ENCODE measurements around the gene SPNS3.
A peak's percentile ranks its signal among the peaks of the same experiment; 100 is the strongest.

Gene SPNS3

DNA sequence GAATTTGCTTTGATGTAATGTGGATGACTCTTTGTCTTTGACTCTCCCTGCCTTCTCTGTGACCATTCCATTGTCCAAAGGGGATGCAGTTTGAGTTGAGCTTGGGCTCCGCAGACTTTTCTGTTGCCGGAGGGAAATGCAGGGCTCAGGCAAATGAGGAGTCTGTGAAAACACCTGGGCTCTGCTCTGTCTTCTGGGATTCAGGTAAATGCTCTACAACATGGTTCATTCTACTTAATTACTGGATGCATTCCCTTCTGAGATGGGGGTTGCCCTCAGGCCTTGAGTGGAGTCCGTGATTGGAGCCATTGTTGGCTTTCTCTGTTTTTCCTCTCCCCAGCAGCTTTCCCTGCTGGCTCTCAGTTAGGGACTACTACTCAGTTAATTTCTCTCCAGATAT lies 38.5 kb downstream of the SPNS3 start:
- no peak for DNase-seq

- DNase-seq, result no peak
Measured at GRCh38 chr17:4474093-4474492, 40.4 kb downstream of the SPNS3 start.

GRCh38 chr17:4475001-4475400 lies 41.3 kb downstream of the SPNS3 start:
- no peak for DNase-seq

- DNase-seq, result no peak
Measured at GRCh38 chr17:4475463-4475862, 41.7 kb downstream of the SPNS3 start.

DNA sequence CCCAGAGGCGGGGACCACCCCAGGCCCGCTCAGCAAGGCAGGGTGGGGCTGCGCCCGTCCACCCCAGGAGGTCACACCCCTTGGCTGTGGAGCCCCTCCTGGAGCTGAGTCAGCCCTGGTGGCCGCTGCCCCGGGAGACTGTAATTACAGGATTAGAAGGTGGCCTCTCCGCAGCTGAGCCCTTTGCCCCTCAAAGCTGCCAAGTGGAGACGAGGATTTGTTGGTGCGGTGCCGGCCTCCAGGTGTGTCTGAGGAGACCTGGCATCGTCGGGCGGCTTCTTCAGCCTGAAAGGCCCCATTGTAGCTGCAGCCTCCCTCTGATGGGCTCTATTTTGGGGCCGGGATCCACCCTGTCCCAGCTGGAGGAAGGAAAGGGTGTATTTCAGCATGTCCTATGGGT lies 42.3 kb downstream of the SPNS3 start:
- DNase-seq, result no peak

DNA sequence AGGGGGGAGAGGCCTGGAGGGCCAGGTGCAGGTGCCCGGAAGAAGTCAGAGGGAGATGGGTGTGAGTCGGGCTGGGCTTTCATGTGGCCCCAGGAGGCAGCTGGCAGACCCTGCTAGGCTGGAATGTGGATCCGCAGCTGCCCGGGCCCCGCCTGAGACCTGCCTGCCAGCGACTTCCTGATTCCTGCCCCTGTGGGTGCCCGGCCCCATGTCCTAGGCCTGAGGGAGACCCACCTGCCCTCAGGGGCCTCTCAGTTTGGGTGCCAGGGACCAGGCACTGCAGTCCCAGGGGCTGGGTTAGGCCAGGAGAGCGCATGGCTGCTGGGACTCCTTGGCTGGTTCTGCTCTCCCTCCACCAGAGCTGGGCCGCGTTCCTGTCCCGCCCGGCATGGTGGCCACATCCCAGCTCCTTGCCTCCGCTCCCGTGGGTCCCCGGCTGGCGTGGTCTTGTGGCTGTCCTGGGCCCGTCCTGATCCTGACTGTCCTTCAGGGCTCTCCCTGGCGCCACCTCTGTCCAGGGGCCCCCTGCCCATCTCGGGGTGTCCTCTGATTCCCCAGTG lies 42.9 kb downstream of the SPNS3 start:
- no peak for DNase-seq

- DNase-seq, result no peak
Measured at GRCh38 chr17:4477255-4477791, 43.6 kb downstream of the SPNS3 start.

DNA sequence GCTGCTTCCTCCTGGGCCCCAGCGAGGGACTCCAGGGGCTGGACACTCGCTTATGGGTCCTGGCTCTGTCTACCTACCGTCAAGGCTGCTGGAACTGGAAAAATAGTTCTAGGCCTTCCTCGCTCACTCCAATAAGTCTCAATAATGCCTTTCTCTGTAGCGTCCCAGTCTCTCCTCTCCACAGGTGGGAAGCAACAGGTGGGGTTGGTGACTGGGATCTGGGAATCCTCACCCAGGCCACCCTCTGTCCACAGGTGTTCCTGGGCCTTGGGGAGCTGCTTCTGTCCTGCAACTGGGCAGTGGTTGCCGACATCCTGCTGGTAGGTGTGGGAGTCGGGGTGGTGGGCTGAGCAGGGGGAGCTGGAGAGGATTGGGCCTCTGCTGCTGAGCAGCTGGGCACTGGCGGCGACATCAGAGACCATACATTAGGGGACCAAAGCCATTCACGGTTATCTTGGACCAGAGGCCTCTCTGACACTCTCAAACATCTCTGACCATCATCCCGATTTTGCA lies 44.6 kb downstream of the SPNS3 start:
- no peak for DNase-seq

DNA sequence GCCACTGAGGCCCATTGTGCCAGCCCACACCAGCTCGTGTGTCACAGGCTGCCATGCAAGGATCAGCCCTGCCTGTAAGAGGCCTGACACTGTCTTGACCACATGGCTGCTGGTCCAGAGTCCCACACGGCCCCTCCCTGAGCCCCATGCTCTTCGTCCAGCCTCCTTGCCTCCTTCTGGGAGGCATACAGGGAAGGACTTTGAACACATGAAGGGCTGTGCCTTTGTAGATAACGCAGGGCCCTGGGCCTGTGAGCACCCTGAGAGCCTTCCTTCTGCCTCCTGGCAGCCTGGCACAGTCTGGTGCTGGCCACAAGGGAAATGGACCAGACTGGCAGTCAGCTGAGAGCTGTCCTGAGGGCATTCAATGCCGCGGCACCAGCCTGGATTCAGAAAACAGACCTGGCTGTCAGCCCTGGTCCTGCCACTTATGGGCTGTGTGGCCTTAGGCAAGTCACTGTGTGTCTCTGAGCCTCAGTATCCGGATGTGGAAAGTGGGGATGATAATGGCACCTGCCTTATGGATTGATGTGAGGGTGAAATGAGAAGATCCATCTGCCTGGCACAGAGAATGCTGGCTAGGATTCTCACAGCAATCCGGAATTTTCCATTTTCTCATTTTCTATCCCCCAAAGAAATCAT lies 45.7 kb downstream of the SPNS3 start:
- DNase-seq, result no peak

- no peak for DNase-seq
Measured at GRCh38 chr17:4479982-4480751, 46.4 kb downstream of the SPNS3 start.

- DNase-seq, result no peak
Measured at GRCh38 chr17:4480929-4481898, 47.5 kb downstream of the SPNS3 start.

DNA sequence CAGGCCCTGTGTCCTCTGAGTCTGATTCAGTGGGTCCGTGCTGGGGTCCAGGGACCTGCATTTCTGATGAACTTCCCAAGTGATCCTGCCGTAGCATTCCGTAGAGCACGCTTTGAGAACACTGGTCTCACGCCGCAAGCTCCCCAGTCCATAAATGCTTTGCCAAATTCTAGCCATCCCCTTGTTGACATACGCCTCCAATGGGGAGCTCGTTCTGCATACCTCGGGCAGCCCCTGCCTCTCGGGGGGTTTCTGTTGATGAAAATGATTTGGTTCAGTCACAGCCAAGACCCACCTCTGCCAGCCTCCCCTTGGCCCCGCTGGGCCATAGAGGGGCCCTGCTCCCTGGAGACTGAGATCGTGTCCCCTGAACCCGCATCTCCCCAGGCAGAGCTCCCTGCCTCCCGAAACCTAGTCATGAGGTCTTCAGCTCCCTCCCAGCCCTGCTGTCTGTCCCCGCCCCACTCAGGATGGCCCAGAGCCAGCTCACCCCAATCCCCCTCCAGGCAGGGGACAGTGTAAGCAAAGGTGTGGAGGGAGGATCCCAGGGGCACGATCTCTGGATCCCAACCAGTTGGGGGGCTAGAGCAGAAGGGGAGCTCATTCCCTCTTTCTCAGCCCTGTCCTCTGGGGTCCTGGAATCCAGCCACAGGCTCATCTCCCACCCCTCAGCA lies 48.7 kb downstream of the SPNS3 start:
- no peak for DNase-seq

DNA sequence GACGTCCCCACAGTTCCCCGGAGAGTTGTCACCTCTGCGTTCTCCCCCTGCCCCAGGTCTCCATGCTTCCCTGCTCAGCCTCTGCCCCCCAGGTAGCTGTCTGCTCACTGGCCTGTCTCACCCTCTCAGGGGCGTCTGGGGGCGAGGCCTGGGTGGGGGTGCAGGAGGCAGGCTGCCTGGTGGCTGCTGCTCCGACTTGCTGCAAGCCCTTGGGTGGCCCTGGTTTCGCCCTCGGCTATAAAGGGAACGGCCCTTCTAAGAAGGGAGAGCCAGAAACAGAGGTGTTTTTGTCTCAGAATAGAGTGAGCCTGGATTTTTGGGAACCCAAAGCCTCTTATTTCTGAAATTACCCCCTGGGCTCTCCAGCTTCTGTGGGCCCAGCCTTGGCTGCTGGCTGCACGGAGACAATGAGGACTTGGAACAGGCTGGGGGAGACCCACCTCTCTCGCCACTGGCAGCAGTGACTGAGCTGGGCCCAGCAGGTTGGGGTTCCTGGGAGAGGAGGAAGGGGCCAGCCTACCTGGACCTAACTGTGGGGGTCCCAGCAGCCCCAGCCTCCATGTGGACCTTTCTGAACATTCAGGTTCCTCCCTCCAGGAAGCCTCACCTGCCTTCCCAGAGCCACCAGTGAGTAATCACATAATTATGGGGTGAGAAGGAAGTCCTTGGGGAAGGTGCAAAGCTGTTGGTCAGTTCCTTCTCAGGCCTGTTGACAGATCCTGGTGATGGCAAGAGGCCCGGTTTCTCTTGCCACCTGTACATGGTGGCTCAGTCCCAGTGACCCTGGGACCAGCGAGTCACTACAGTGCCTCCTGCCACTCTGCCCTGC lies 49.5 kb downstream of the SPNS3 start:
- no peak for DNase-seq

DNA sequence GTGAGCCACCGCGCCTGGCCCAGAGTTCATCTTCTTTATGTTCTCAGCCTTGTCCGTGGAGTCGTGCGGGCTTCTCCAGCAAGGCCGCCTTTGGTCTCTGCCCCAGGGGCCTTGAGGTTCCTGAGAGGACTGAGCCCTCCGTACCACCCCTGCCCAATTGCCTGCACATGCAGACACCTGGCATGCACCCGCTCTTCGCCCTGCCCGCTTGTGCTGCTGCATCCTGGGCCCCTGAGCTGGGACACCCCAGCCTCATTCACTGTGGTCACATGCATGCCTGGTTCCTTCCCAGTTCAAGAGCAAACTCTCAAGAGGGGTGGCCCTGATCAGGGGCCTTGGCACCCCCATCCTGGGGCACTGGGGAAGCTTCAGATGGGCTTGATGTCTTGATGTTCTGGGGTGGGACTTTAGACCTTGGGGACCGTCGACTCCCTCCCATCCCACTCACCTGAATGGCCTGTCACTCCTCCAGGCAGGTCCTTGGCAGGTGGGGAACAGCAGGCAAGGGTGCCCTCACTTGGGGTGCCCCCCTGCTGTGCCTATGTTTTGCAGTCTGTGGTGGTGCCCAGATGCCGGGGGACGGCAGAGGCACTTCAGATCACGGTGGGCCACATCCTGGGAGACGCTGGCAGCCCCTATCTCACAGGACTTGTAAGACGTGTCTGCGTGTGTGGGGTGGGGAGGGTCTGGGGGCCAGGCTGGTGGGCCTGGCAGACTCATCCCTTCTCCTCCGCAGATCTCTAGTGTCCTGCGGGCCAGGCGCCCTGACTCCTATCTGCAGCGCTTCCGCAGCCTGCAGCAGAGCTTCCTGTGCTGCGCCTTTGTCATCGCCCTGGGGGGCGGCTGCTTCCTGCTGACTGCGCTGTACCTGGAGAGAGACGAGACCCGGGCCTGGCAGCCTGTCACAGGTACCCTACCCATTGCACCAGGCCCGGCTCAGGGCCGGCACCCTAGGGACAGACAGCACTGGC lies 52.2 kb downstream of the SPNS3 start:
- DNase-seq, result peak; percentile 43

- no peak for DNase-seq
Measured at GRCh38 chr17:4487296-4487695, 53.6 kb downstream of the SPNS3 start.

GRCh38 chr17:4487820-4488716 lies 54.3 kb downstream of the SPNS3 start:
- no peak for DNase-seq

- DNase-seq, result no peak
Measured at GRCh38 chr17:4488989-4489595, 55.4 kb downstream of the SPNS3 start.

DNA sequence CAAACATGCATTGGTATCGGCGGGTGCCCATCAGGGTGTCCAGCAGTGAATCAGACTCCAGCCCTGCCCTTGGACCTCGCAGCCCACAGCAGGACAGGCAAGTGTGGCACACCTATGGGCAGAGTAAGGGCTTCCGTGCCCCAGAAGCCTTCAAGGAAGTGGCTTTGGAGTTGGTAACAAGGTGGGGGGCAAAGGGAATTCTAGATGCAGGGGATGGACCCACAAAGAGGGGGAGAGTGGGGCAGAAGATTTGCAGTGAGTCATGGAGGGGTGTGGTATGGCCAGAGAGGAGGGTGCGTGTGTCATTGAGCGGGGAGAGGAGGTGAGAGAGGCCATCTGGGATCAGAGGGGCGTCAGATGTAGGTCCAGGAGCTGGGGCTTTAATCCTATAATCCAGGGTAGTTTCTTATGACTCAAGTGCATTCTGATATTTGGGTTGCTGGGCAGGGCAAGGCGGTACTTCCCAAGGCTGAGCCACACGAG lies 56.4 kb downstream of the SPNS3 start:
- no peak for DNase-seq

All from activated CD4-positive, alpha-beta T cell treated with anti-CD3 and anti-CD28 coated beads, Interleukin-2, amount 50 U/mL, for 1 hour (primary cell).